Measurements from ENCODE around the gene OR1D5. TPM values are rescaled to one million over a fixed set of nuclear protein-coding genes. Genes with fewer than 3 reads are reported as not detected.
"Not testable (repeated sequence)": the region's sequence is repeated elsewhere in the genome, so short reads cannot be mapped to it uniquely, and the experiment has no call there.

OR1D5 gene
- total RNA-seq, 1 experiment from 2014 or later = not detected

DNA sequence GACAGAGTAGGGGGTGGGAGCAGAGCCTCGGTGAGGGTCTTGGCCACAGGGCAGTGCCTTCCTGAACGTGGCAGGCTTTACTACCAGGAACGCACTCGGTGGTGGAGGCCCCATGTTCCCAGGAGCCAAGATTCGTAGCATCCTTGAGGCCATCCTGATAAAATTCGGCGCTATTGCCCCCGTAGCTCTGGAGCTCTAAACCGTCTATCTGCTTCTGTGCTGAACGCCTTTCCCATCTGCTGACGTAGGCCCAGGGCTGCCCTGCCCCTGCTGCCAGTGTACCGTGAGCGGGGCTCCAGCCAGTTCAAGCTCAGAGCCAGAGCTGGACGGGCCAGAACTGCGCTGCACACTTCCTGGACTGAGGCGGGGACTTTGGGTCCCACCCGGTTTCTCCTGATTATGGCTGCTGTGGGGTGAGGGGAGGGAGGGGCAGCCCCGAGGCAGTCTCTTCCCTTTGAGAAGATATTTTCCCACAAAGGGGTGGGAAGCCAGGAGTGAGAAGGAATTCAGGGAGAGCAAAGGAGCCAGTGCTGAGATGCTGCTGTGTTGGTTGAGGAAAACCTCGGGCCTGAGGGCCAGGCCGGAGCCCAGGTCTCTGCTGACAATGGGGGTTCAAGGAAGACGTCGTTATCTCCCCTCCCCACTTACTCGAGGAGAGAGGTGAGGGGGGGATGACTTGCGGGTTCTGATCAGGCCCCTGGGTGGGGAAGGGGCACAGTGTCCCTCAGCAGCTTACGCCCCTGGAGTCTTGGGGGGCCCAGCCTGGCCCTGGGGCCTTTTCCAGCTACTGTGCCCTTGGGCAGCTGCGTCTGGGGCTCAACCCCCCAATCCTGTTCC lies 29.4 kb downstream of the OR1D5 start:
- POLR2A ChIA-PET (ENCODE audit: low non-redundant PET) = no interaction called here
- Histone ChIP-seq H3K36me3 (ENCODE audit: insufficient read depth, low read length, poor library complexity, severe bottlenecking) (no peaks in the 10 kb centered on the region), H3K9me3 (ENCODE audit: low read depth, low read length, poor library complexity, severe bottlenecking) (no peaks in the 10 kb centered on the region), H3K4me1 (ENCODE audit: insufficient read depth, low read length, poor library complexity, severe bottlenecking) (no peaks in the 10 kb centered on the region), H3K4me3 (ENCODE audit: low read depth, low read length, poor library complexity, severe bottlenecking) (no peak overlapping the region), H3K27ac (ENCODE audit: low read depth, low read length, poor library complexity, severe bottlenecking) (no peak overlapping the region), H3K27me3 (replicated peaks; ENCODE audit: insufficient read depth, low read depth, low read length, poor library complexity) (no peaks in the 10 kb centered on the region)
- CTCF ChIA-PET = no interaction called here
- TF ChIP-seq EZH2 (IDR thresholded peaks at IDR 0.05; ENCODE audit: borderline replicate concordance, low read depth, low read length, poor library complexity, severe bottlenecking) = no peak
- TF ChIP-seq, protein P1, sequence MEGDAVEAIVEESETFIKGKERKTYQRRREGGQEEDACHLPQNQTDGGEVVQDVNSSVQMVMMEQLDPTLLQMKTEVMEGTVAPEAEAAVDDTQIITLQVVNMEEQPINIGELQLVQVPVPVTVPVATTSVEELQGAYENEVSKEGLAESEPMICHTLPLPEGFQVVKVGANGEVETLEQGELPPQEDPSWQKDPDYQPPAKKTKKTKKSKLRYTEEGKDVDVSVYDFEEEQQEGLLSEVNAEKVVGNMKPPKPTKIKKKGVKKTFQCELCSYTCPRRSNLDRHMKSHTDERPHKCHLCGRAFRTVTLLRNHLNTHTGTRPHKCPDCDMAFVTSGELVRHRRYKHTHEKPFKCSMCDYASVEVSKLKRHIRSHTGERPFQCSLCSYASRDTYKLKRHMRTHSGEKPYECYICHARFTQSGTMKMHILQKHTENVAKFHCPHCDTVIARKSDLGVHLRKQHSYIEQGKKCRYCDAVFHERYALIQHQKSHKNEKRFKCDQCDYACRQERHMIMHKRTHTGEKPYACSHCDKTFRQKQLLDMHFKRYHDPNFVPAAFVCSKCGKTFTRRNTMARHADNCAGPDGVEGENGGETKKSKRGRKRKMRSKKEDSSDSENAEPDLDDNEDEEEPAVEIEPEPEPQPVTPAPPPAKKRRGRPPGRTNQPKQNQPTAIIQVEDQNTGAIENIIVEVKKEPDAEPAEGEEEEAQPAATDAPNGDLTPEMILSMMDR (conservative IDR thresholded peaks at IDR 0.05; ENCODE audit: low read depth, low read length) = no peak
- no TSS peak for BruUV-seq (replicated peaks)
- no peak for DNase-seq (ENCODE audit: low spot score)
- intact Hi-C loops (cut with micrococcal nuclease; ENCODE audit: unreplicated experiment) = no loop called here

DNA sequence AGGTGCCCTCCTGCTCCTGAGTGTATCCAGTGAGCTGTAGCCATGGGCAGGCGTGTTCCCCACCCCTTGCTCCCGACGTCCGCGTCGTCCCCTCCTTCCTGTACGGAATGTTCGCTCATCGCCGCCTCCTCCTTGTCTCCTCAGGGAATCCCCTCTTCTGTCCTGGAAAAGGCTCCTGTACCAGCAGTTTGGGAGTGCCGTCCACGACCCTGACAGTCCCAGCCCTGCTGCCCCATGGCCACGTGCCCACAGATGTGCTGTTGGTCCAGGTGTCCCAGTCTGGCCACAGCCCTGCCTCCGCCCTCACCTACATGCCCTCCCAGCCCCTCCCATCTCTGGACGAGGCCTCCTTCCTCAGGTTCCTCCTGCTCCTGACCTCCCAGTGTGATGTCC lies 30.2 kb downstream of the OR1D5 start:
- Histone ChIP-seq H3K27ac (ENCODE audit: low read depth, low read length, poor library complexity, severe bottlenecking) (no peak overlapping the region), H3K4me1 (ENCODE audit: insufficient read depth, low read length, poor library complexity, severe bottlenecking) (no peaks in the 10 kb centered on the region), H3K36me3 (ENCODE audit: insufficient read depth, low read length, poor library complexity, severe bottlenecking) (no peaks in the 10 kb centered on the region), H3K27me3 (replicated peaks; ENCODE audit: insufficient read depth, low read depth, low read length, poor library complexity) (no peaks in the 10 kb centered on the region), H3K4me3 (ENCODE audit: low read depth, low read length, poor library complexity, severe bottlenecking) (no peak overlapping the region), H3K9me3 (ENCODE audit: low read depth, low read length, poor library complexity, severe bottlenecking) (no peaks in the 10 kb centered on the region)
- TF ChIP-seq, protein P1 (conservative IDR thresholded peaks at IDR 0.05; ENCODE audit: low read depth, low read length) = no peak
- no peak for TF ChIP-seq EZH2 (IDR thresholded peaks at IDR 0.05; ENCODE audit: borderline replicate concordance, low read depth, low read length, poor library complexity, severe bottlenecking)
- CTCF ChIA-PET = no interaction called here
- no TSS peak for BruUV-seq (replicated peaks)
- DNase-seq (ENCODE audit: low spot score) = no peak
- intact Hi-C loops (cut with micrococcal nuclease; ENCODE audit: unreplicated experiment) = no loop called here
- POLR2A ChIA-PET (ENCODE audit: low non-redundant PET) = no interaction called here

DNA sequence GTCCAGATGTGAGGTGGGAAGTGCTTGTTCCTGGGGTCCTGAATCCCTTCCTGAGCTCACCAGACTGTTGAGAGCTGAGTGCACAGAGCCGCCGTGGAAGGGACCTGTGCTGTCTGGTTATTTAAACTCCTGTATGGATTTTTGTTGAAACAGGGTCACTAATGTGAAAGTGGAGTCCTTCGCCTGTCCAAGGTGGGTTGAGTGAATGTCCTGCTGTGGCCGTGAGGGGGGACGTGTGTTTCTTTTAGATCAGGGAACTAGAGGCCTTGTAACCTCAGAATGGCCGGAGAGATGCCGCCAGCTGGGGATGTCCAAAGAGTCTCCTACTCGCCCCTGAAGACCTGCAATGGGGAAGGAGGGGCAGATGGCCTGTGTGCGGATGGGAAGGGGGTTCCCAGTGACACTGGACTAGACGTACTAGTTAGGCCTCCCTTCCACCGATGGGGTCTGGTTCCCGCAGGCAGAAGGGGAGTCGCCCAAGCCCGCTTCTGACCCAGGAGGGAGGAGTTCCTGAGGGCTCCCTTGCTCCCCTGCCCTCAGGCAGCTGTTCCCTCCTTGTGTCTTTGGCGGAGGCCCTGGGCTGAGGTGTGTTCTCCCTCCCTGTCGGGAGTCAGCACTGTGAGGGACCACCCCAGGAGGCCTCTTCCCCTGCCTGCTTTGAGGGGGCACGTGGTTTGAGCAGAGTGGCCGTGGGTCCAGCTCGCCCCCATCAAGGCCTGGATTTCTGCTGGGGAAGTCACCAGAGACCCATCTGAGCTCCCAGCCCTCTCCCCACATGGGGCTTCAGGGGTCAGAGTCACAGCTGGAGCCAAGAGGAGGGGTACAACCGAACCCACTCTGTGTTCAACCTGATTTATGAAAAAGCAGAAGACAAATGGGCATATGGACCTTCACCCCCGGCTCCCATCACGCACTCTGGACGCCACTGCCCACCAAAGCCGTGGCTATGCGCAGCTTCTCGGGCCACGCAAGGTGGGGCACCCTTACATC lies 30.9 kb downstream of the OR1D5 start:
- DNase-seq (ENCODE audit: low spot score) = no peak
- Histone ChIP-seq H3K4me1 (ENCODE audit: insufficient read depth, low read length, poor library complexity, severe bottlenecking) (no peaks in the 10 kb centered on the region), H3K36me3 (ENCODE audit: insufficient read depth, low read length, poor library complexity, severe bottlenecking) (no peaks in the 10 kb centered on the region), H3K27ac (ENCODE audit: low read depth, low read length, poor library complexity, severe bottlenecking) (no peak overlapping the region), H3K4me3 (ENCODE audit: low read depth, low read length, poor library complexity, severe bottlenecking) (no peak overlapping the region), H3K27me3 (replicated peaks; ENCODE audit: insufficient read depth, low read depth, low read length, poor library complexity) (no peaks in the 10 kb centered on the region), H3K9me3 (ENCODE audit: low read depth, low read length, poor library complexity, severe bottlenecking) (no peaks in the 10 kb centered on the region)
- intact Hi-C loops (cut with micrococcal nuclease; ENCODE audit: unreplicated experiment) = no loop called here
- no TSS peak for BruUV-seq (replicated peaks)
- ChIA-PET CTCF (no interaction called here), POLR2A (ENCODE audit: low non-redundant PET) (no interaction called here)
- TF ChIP-seq, protein P1 (conservative IDR thresholded peaks at IDR 0.05; ENCODE audit: low read depth, low read length) = no peak
- TF ChIP-seq EZH2 (IDR thresholded peaks at IDR 0.05; ENCODE audit: borderline replicate concordance, low read depth, low read length, poor library complexity, severe bottlenecking) = no peak

DNA sequence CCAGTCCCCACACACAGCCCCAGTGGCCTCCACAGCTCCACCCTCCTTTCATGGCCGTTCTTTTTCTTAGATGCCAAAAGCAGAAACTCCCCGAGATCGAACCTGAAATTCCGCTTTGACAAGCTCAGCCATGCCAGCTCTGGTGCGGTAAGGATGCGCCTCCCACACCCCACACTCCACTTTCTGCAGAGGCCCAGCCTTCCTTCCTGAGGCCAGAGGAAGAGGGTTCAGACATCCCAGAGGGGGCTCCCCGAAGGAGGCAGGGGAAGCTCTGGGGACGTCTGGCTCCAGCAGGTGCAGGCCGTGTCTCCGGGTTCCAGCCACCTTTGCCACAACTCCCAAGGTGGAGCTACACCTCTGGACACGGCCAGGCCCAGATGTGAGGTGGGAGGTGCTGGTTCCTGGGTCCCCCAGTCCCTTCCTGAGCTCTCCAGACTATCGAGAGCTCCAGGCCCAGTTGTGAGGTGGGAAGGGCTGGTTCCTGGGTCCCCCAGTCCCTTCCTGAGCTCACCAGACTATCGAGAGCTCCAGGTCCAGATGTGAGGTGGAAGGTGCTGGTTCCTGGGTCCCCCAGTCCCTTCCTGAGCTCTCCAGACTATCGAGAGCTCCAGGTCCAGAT lies 32.4 kb downstream of the OR1D5 start:
- H3K27me3 ChIP-seq (replicated peaks; ENCODE audit: insufficient read depth, low read depth, low read length, poor library complexity); CTCF ChIA-PET; intact Hi-C loops (cut with micrococcal nuclease; ENCODE audit: unreplicated experiment); H3K36me3 ChIP-seq (ENCODE audit: insufficient read depth, low read length, poor library complexity, severe bottlenecking); BruUV-seq (replicated peaks); H3K9me3 ChIP-seq (ENCODE audit: low read depth, low read length, poor library complexity, severe bottlenecking); H3K4me3 ChIP-seq (ENCODE audit: low read depth, low read length, poor library complexity, severe bottlenecking); H3K27ac ChIP-seq (ENCODE audit: low read depth, low read length, poor library complexity, severe bottlenecking); H3K4me1 ChIP-seq (ENCODE audit: insufficient read depth, low read length, poor library complexity, severe bottlenecking); DNase-seq (ENCODE audit: low spot score): not testable (repeated sequence)
- POLR2A ChIA-PET (ENCODE audit: low non-redundant PET) = interaction anchor here (0.7 kb wide), 1 partner anchor 643 kb away, joined by 8 read pairs; no protein-coding TSS in a partner anchor

Data from A673 (cell line).